Mesothelial cell of epicardium (in vitro differentiated cells): ENCODE measurements around the gene TAF7L. TPM values are rescaled to one million over a fixed set of nuclear protein-coding genes. Genes with fewer than 3 reads are reported as not detected.
A peak's percentile ranks its signal among the peaks of the same experiment; 100 is the strongest.
"Not testable (repeated sequence)": the region's sequence is repeated elsewhere in the genome, so short reads cannot be mapped to it uniquely, and the experiment has no call there.

Source experiments
- DNase-seq, 2 experiments: peaks; one replicate each; pipeline ENCODE4 v3.0.0; 2021; ENCODE audit warnings: low spot score in 2 of 2; ENCODE audit not compliant: unreplicated experiment in 2 of 2
- H3K27ac Mint-ChIP-seq: 2 replicates; pipeline ENCODE4 v1.8.0; 2021; ENCODE audit warnings: mixed read lengths
- H3K27me3 Mint-ChIP-seq: 2 replicates; pipeline ENCODE4 v1.8.0; 2021; ENCODE audit warnings: low read depth, mixed read lengths
- H3K36me3 Mint-ChIP-seq: 2 replicates; pipeline ENCODE4 v1.8.0; 2021; ENCODE audit warnings: mixed read lengths
- H3K4me1 Mint-ChIP-seq: 2 replicates; pipeline ENCODE4 v1.8.0; 2021; ENCODE audit warnings: mixed read lengths
- H3K4me3 Mint-ChIP-seq: 2 replicates; pipeline ENCODE4 v1.8.0; 2021; ENCODE audit warnings: mild to moderate bottlenecking, moderate library complexity, mixed read lengths
- H3K9me3 Mint-ChIP-seq: 2 replicates; pipeline ENCODE4 v1.8.0; 2021; ENCODE audit warnings: mixed read lengths
- CTCF ChIP-seq: fragments of 200-600 bp; sonication (generic); IDR thresholded peaks from one replicate; pipeline ENCODE4 v1.5.0; 2021; ENCODE audit warnings: antibody characterized with exemption; ENCODE audit not compliant: unreplicated experiment
- total RNA-seq: library from RNA; stranded (reverse); gene quantifications from 3 replicates; pipeline ENCODE4 v1.2.1, GENCODE V29; 2021

TAF7L gene, protein sequence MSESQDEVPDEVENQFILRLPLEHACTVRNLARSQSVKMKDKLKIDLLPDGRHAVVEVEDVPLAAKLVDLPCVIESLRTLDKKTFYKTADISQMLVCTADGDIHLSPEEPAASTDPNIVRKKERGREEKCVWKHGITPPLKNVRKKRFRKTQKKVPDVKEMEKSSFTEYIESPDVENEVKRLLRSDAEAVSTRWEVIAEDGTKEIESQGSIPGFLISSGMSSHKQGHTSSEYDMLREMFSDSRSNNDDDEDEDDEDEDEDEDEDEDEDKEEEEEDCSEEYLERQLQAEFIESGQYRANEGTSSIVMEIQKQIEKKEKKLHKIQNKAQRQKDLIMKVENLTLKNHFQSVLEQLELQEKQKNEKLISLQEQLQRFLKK
- 0.36 to 0.53 TPM (median 0.45 TPM) in 3 replicates for total RNA-seq

DNA sequence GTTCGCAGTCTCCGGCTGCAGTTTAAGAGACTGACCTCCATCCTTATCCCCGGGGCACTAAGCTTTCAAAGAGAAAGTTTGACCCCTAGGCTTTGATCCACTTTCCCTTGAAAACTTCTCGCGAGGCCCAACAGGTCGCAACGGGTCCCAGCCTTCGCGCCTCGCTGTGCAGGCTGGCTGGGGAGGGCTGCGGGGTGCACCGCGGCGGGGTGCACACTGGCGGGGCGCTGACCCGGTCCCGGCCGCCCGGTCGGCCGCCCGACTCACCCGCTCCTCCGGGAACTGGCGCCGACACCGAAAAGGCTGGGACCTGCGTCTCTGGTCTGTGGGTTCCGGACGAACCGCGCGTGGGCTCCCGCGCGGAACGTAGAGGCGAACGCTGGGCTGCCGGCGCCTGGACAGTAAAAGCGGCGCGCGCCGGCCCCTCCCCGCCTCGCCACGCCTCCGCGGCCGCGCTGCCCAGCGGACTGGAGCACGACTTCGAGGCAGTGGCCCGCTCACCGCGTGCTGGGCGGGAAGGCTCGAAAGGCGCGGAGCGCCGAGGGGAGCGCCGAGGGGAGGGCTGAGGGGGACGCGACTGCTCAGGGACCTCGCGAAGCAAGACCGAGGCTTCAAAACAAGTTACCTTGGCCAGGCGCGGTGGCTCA lies at the start of gene TAF7L:
TAF7L (minus strand) TSS at position 378 of the 647 bp plus-strand sequence. CDS start 3,791 bp downstream, outside the sequence.
- Mint-ChIP-seq H3K36me3 (peaks cover 1% of the 10 kb centered on the region), H3K9me3 (peaks cover 22% of the 10 kb centered on the region), H3K4me3 (no peak within 1 kb of the TSS), H3K27me3 (no peaks in the 10 kb centered on the region), H3K27ac (no peak within 1 kb of the TSS), H3K4me1 (no peaks in the 10 kb centered on the region)
- no peak for TF ChIP-seq CTCF
- no peak for DNase-seq

- no peaks in the 10 kb centered on the region for H3K36me3 Mint-ChIP-seq
These were observed 46.7 kb upstream of the TAF7L start for GRCh38 chrX:101337776-101338271.

DNA sequence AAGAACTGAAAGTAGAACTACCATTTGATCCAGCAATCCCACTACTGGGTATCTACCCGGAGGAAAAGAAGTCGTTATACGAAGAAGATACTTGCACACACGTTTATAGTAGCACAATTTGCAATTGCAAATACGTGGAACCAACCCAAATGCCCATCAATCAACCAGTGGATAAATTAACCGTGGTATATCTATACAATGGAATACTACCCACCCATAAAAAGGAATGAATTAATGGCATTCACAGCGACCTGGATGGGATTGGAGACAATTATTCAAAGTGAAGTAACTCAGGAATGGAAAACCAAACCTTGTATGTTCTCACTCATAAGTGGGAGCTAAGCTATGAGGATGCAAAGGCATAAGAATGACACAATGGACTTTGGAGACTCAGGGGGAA lies 43.2 kb upstream of the TAF7L start:
- peaks cover 55% of the 10 kb centered on the region for H3K9me3 Mint-ChIP-seq
- H3K4me1 Mint-ChIP-seq, H3K36me3 Mint-ChIP-seq, H3K4me3 Mint-ChIP-seq, DNase-seq, H3K27me3 Mint-ChIP-seq, H3K27ac Mint-ChIP-seq: not testable (repeated sequence)

More at GRCh38 chrX:101337776-101338271, 46.7 kb upstream of the TAF7L start:
- Mint-ChIP-seq H3K27me3 (no peaks in the 10 kb centered on the region), H3K27ac (no peak overlapping the region), H3K4me1 (no peaks in the 10 kb centered on the region), H3K4me3 (no peak overlapping the region), H3K9me3 (peaks cover 37% of the 10 kb centered on the region)
- no peak for DNase-seq
- no peak for TF ChIP-seq CTCF

DNA sequence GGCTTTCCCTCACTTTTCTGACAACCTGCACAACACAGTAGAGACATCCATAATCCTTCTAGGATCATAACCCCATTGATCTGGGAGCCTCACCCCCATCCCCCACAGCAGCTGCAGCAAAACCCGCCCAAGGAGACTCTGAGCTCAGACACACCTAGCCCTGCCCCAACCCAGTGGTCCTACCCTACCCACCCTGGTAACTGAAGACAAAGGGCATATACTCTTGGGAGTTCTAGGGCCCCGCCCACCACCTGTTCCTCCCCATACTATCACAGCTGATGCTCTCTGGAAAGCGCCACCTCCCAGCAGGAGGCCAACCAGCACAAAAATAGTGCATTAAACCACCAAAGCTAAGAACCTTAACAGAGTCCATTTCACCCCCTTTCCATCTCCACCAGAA lies 35.5 kb upstream of the TAF7L start:
- not testable (repeated sequence) for H3K36me3 Mint-ChIP-seq, DNase-seq, H3K4me1 Mint-ChIP-seq, H3K27me3 Mint-ChIP-seq, H3K27ac Mint-ChIP-seq, H3K4me3 Mint-ChIP-seq
- peaks cover 18% of the 10 kb centered on the region for H3K9me3 Mint-ChIP-seq

- H3K27me3 Mint-ChIP-seq, result no peaks in the 10 kb centered on the region
- no peak for DNase-seq
- H3K36me3 Mint-ChIP-seq, result no peaks in the 10 kb centered on the region
- TF ChIP-seq CTCF, result no peak
- H3K9me3 Mint-ChIP-seq, result peaks cover 33% of the 10 kb centered on the region
- H3K4me3 Mint-ChIP-seq, result no peak overlapping the region
- no peak overlapping the region for H3K27ac Mint-ChIP-seq
- no peaks in the 10 kb centered on the region for H3K4me1 Mint-ChIP-seq
These were observed 12.7 kb upstream of the TAF7L start for GRCh38 chrX:101303790-101304189.

- not testable (repeated sequence) for H3K27me3 Mint-ChIP-seq
These were observed 4.5 kb upstream of the TAF7L start for GRCh38 chrX:101295603-101296002.

DNA sequence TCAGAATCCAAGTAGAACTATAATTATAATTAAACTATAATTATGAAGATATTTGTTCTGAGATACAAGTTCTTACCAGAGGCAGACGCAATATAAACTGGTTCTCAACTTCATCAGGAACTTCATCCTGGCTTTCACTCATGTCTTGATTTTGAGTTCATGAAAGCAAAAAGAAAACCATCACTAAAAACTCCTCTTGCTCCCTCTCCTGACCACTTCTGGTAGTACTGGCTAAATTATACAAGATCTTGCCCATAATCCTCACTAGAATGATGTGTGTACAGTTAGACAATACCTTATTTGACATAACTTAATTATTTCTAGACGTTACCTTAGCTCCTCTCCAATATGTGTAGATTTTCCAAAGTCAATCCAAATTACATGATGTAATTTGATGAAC lies 3.7 kb downstream of the TAF7L start:
- Mint-ChIP-seq H3K36me3 (peaks cover 1% of the 10 kb centered on the region), H3K4me3 (no peak overlapping the region), H3K27ac (no peak overlapping the region), H3K9me3 (peaks cover 13% of the 10 kb centered on the region), H3K4me1 (no peaks in the 10 kb centered on the region), H3K27me3 (no peaks in the 10 kb centered on the region)
- TF ChIP-seq CTCF, result peak; percentile 45
- DNase-seq, result no peak

More at GRCh38 chrX:101295603-101296002, 4.5 kb upstream of the TAF7L start:
- H3K36me3 Mint-ChIP-seq, H3K4me3 Mint-ChIP-seq, H3K27ac Mint-ChIP-seq, DNase-seq, H3K4me1 Mint-ChIP-seq: not testable (repeated sequence)
- H3K9me3 Mint-ChIP-seq, result peaks cover 26% of the 10 kb centered on the region
